DND-41 (cell line): ENCODE measurements around the gene LTBP1.

ENCODE experiments used
- ATAC-seq: fragments of 200-7000 bp; cut with Tn5 transposase; 3 replicates; pipeline ENCODE4 v1.9.1; 2021; ENCODE audit warnings: low read depth; ENCODE audit not compliant: insufficient read depth
- DNase-seq: peaks from one replicate; pipeline ENCODE4 v3.0.0-alpha.2; 2020
- H2AFZ ChIP-seq: 2 replicates; pipeline ENCODE4 v1.6.0; 2012; ENCODE audit warnings: low read depth, low read length
- H3K27ac ChIP-seq: 2 replicates; pipeline ENCODE4 v1.5.1; 2012; ENCODE audit warnings: low read length, inconsistent platforms
- H3K27me3 ChIP-seq: fragments of 200-600 bp; sonication (generic); 2 replicates; pipeline ENCODE4 v1.6.0; 2012; ENCODE audit warnings: low read length, mild to moderate bottlenecking, inconsistent platforms; ENCODE audit not compliant: insufficient read depth, poor library complexity
- H3K36me3 ChIP-seq: 2 replicates; pipeline ENCODE4 v1.5.1; 2012; ENCODE audit warnings: low read length, inconsistent platforms; ENCODE audit not compliant: insufficient read depth
- H3K4me1 ChIP-seq: 2 replicates; pipeline ENCODE4 v1.5.1; 2012; ENCODE audit warnings: mild to moderate bottlenecking, low read length; ENCODE audit not compliant: insufficient read depth
- H3K4me2 ChIP-seq: 2 replicates; pipeline ENCODE4 v1.6.0; 2012; ENCODE audit warnings: mild to moderate bottlenecking, moderate library complexity, low read length, inconsistent platforms; ENCODE audit not compliant: insufficient read depth
- H3K4me3 ChIP-seq, 2 experiments: fragments of 200-600 bp in 1 of 2; shearing (Covaris generic) in 1 of 2; 2 replicates each; pipeline ENCODE4 v1.5.1; 2012 to 2016; ENCODE audit warnings: inconsistent platforms in 2 of 2, low read length in 2 of 2, mild to moderate bottlenecking in 2 of 2, low read depth in 1 of 2, moderate library complexity in 1 of 2
- H3K79me2 ChIP-seq: 2 replicates; pipeline ENCODE4 v1.6.0; 2012; ENCODE audit warnings: low read length, inconsistent platforms; ENCODE audit not compliant: insufficient read depth
- H3K9ac ChIP-seq: 2 replicates; pipeline ENCODE4 v1.6.0; 2012; ENCODE audit warnings: low read depth, mild to moderate bottlenecking, inconsistent platforms, low read length, moderate library complexity
- H3K9me3 ChIP-seq: 2 replicates; pipeline ENCODE4 v1.5.1; 2012; ENCODE audit warnings: low read length, moderate library complexity, mild to moderate bottlenecking, inconsistent platforms; ENCODE audit not compliant: insufficient read depth, severe bottlenecking
- H4K20me1 ChIP-seq: 2 replicates; pipeline ENCODE4 v1.6.0; 2012; ENCODE audit warnings: low read length; ENCODE audit not compliant: insufficient read depth
- CTCF ChIP-seq: IDR thresholded peaks from 2 replicates; pipeline ENCODE4 v1.5.1; 2012; ENCODE audit warnings: borderline replicate concordance, low read length, moderate library complexity, mild to moderate bottlenecking; ENCODE audit not compliant: poor library complexity, severe bottlenecking; ENCODE audit errors: extremely low read depth
- EZH2 ChIP-seq: IDR thresholded peaks from 3 replicates; pipeline ENCODE4 v1.6.1; 2012; ENCODE audit warnings: borderline replicate concordance, low read depth, mild to moderate bottlenecking, moderate library complexity, low read length, inconsistent platforms; ENCODE audit not compliant: severe bottlenecking

Gene LTBP1

GRCh38 chr2:33246432-33246831 is 299.7 kb downstream of the LTBP1 start:
- DNase-seq: no peak
- no peak overlapping the region for H2AFZ ChIP-seq

GRCh38 chr2:33247365-33247764 is 300.6 kb downstream of the LTBP1 start:
- Histone ChIP-seq H3K4me3 (no peak overlapping the region), H3K4me1 (no peaks in the 10 kb centered on the region), H3K27ac (no peak overlapping the region), H3K36me3 (no peaks in the 10 kb centered on the region), H2AFZ (no peak overlapping the region), H3K4me2 (no peak overlapping the region), H3K79me2 (no peaks in the 10 kb centered on the region), H4K20me1 (no peaks in the 10 kb centered on the region), H3K9ac (no peak overlapping the region), H3K27me3 (no peaks in the 10 kb centered on the region), H3K9me3 (no peaks in the 10 kb centered on the region)
- no peak for ATAC-seq
- DNase-seq: no peak
- TF ChIP-seq CTCF: no peak
- no peak for TF ChIP-seq EZH2

More at GRCh38 chr2:33246432-33246831, 299.7 kb downstream of the LTBP1 start:
- H3K4me3 ChIP-seq: no peak overlapping the region
- no peak for ATAC-seq
- H3K36me3 ChIP-seq: no peaks in the 10 kb centered on the region
- no peak overlapping the region for H3K9ac ChIP-seq
- H3K4me1 ChIP-seq: no peaks in the 10 kb centered on the region
- no peak overlapping the region for H3K27ac ChIP-seq
- no peak overlapping the region for H3K4me2 ChIP-seq
- no peaks in the 10 kb centered on the region for H3K79me2 ChIP-seq
- no peaks in the 10 kb centered on the region for H4K20me1 ChIP-seq
- no peaks in the 10 kb centered on the region for H3K27me3 ChIP-seq
- H3K9me3 ChIP-seq: no peaks in the 10 kb centered on the region
- no peak for TF ChIP-seq CTCF
- no peak for TF ChIP-seq EZH2

GRCh38 chr2:33250417-33251029 is 303.8 kb downstream of the LTBP1 start:
- DNase-seq: no peak
- ATAC-seq: no peak

More at GRCh38 chr2:33250417-33251029, 303.8 kb downstream of the LTBP1 start:
- Histone ChIP-seq H3K27ac (no peak overlapping the region), H3K4me2 (no peak overlapping the region), H3K9me3 (no peaks in the 10 kb centered on the region), H3K36me3 (no peaks in the 10 kb centered on the region), H4K20me1 (no peaks in the 10 kb centered on the region), H3K4me3 (no peak overlapping the region), H2AFZ (no peak overlapping the region), H3K4me1 (no peaks in the 10 kb centered on the region), H3K9ac (no peak overlapping the region), H3K79me2 (no peaks in the 10 kb centered on the region), H3K27me3 (no peaks in the 10 kb centered on the region)
- TF ChIP-seq CTCF (no peak), EZH2 (no peak)
